ENCODE measurements around the gene SEPTIN6.
"Not testable (repeated sequence)": the region's sequence is repeated elsewhere in the genome, so short reads cannot be mapped to it uniquely, and the experiment has no call there.

Gene SEPTIN6

GRCh38 chrX:119690921-119691716, 1.8 kb downstream of the SEPTIN6 start:
- peak; percentile 22 for DNase-seq (ENCODE audit: low spot score)

- no peak for DNase-seq (ENCODE audit: low spot score)
Measured at GRCh38 chrX:119688911-119689321, 4.1 kb downstream of the SEPTIN6 start.

GRCh38 chrX:119687661-119688413, 5.1 kb downstream of the SEPTIN6 start:
- DNase-seq (ENCODE audit: low spot score) = peak; percentile 36

DNA sequence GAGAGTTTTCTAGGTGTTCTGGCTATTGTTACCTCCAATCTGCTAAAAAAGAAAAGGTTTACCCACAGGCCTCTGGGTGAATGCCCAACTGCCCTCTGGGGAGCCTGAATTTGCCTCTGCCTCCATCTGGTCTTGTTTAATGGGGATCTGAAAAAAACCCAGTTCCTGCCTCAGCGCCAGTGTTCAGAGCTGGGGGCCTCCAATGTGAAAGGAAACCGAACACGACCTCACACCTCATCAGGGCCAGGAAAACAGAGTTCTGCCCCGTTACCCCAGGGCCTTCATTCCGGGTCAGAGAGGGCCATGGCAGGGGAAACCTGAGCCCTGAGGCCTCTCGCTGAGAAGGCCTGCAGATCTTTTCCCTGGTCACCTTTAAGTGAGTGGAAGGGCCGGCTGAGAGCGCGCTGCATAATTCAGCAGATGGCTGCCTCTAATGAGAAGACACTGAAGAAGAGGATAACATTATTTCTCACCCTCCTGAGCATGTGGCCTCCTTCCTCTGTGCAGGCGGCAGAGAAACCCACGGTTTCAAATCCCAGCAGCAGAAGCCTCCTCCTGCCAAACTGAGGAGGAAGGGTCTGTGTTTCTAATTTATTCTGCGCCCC, 6.8 kb downstream of the SEPTIN6 start:
- DNase-seq (ENCODE audit: low spot score) = peak; percentile 70

DNA sequence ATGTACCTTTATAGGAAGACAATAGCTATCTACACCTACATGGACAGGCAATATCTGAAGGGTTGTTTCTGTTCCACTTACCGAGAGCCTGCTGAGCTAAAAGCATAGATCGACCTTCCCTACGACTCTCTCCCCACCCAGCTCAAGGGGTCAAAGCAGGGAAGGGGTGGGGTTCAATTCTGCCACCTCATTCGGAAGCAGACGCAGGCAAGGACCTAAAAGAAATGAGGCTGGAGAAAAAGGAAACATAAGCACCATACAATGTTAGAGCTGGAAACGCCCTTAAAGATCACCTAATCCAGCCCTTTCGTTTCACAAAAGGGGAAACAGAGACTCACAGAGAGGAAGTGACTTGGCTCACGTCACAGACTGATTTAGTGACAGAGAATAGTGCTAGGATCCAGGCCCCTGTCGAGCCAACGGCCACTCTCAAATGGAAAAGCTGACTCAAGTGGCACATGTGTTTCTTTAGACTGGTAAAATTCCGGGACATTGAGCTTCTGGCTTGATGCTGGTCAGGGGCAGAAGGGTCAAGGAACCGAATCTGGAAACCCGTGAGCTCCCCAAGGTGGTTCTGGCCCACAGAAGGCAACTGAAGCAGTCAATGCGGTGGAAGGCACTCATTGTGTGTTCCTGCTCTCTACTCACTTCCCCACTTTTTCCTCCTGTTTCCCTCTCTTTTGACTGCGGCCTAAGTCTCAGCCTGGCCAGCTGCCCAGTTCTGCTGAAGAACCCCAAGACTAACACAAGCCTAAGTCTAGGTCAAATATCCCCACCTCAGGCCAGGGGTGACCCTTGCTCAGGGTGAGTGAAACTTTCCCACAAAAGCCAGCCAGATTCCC, 7.5 kb downstream of the SEPTIN6 start:
- DNase-seq (ENCODE audit: low spot score) = no peak

DNA sequence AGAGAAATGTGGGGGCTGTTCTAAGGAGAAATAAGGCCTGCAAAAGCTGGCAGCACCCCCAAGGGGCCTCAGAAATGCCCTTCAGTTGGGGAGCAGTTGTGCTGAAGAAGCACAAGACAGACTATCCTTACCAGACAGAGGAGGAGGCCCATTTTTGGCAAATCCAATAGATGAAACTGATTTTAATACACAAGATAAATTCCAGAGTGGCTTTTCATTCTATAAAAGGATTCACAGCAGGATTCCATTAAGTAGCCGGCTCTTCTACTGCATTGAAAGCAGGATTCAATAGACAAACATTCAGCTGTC, 8.1 kb downstream of the SEPTIN6 start:
- no peak for DNase-seq (ENCODE audit: low spot score)

DNA sequence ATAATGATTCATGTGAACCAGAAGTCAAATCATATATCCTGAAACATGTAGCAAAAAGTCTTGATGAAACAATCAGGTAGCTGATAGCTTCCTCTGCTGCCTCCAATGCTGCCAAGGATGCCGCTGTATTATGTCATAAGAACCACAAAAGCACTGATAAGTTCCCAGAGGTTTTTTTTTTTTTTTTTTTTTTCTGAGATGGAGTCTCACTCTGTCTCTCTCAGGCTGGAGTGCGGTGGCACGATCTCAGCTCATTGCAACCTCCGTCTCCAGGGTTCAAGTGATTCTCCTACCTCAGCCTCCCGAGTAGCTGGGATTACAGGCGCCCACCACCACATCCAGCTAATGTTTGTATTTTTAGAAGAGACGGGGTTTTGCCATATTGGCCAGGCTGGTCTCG, 8.7 kb downstream of the SEPTIN6 start:
- not testable (repeated sequence) for DNase-seq (ENCODE audit: low spot score)

DNA sequence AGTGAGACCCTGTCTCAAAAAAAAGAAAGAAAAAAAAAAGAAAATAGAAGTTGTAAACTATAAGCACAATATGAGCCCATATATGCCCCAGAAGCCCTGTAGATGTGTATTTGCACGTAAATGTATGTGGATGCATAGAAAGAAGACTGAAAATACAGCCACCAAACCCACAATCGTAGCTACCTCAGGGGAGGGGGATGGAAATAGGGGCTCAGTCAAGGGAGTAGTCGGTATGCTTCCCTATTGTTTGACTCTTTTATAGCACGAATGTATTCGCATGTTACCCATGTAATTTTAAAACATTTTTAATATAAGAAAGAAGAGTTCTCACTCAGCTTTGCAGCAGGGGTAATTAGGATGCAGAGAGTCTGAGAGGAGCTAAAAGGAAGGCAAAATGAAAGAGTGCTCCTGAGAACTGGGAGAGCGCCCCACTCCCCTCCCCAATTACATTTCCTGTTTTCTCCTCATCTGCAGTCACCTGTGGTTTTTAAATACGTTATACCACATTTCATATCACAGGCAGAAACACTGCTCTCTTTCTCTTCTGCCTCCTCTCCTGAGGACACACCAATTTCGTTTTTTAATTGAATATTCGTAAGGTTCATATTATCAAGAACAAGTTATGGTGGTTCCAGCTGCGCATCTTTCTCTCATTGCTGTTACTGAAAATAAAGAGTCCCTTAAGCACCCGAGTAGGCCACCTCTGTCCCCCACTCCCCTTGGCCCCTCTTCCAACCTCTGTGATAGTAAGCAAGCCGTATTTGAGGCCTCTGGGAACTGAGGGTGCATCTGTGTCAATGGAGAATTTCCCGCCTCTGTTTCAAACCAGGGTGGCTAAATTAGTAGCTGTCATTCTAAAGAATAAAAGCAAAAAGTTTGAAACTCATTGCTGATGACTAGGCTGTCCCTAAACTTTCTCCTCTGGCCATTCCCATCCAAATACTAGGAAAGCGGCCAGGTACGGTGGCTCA, 10.7 kb downstream of the SEPTIN6 start:
- DNase-seq (ENCODE audit: low spot score) = no peak

DNA sequence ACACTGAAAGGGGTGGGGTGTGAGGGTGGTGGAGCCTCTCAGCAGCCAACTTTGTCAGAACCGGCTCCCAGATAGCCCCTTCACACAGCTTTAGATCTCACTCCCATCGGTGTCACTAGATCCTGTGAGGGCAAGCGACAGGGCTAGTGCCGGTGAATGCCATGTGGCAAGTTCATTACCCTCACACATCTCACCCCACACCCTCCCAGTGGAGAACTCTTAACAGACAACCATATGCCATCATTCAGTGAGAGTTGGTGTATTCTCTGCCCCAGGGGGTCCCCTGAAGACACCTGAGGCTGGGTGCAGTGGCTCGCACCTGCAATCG, 15.3 kb downstream of the SEPTIN6 start:
- no peak for DNase-seq (ENCODE audit: low spot score)

DNA sequence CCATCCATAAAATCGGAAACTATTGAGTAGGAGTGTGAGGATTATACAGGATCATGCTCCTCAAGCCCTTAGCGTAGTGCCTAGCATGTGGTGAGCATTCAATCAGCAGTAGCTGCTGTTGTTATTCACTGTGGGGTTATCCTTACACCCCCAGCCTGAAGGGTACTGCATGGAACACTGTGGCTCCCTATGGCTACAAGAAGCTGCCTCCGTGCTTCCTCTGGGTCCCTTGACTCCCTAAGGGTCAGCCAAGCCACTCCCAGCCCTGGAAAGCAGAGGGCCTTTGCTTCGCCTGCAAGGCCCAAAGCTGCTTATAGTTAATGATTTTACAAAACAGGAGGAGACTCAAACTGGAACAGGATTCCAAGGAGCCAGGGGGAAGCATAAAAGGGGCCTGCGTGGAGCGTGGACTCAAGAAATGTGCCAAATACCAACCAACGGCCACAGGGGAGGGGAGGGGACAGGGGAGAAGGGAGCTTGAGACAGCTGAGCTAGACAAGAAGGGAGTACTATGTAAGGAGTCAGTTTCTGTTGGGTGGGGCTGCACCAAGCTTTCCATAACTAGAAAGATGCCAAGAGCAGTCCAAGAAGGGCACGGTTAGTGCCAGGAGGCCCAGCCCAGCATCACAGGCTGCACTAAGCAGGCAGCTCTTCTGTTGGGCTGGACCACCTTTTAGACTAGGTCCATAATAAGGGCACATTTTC, 15.9 kb downstream of the SEPTIN6 start:
- no peak for DNase-seq (ENCODE audit: low spot score)

GRCh38 chrX:119673336-119673735, 19.6 kb downstream of the SEPTIN6 start:
- DNase-seq (ENCODE audit: low spot score) = no peak

DNA sequence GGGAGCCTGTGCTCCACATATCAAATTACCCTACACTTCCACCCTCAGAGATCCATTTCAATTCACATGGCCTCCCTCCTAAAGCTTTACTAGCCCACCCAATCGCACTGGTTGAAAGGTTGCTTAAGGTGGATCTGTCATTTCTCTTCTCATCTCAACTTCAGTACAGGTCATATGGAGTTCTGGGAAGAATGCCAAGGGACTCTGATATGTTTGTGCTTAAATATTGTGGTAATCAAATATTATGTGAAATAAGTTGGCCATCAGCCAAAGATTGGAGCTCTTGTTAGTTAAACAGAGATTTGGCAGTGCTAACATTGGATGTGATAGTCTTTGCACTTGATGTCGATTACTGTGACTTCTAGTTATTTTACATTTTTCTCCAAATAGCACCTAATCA, 20.5 kb downstream of the SEPTIN6 start:
- DNase-seq (ENCODE audit: low spot score) = no peak

- DNase-seq (ENCODE audit: low spot score) = no peak
Measured at GRCh38 chrX:119669424-119670037, 23.4 kb downstream of the SEPTIN6 start.

DNA sequence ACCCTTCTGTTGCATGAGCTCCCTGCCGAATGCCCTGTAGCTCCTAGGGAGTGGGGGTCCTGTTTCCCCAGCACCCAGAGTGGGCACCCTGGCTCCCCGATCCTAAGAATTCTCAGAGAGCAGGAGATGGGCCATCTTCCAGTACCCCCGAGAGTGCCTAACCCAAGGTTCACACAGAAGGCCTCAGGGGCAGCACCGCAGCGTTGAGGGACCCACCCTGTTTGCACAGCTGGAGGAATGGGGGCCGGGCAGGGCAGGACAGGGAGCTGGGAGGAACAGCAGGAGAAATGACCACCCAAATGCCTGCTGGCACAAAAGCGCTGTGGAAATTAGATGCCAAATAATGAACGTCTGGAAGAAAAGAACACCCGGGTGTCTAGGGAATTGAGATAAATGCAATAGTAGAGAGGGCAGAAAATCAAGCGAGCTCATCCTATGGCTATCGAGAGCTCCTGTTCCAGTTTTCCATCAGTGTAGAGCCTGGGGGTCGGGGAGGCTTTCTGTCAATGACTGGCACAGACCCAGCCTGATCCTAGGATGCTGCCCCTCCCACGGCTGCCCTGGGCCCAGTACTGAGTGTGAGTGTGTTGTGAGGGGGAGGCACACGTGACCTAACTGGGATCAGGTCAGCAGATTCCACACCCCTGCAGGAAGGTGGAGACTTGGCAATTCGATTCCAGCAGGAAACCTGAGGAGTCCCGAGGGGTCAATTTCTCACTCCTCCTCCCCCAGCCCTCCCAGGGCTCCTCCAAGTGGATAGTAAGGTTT, 25.7 kb downstream of the SEPTIN6 start:
- DNase-seq (ENCODE audit: low spot score) = no peak

- DNase-seq (ENCODE audit: low spot score) = not testable (repeated sequence)
Measured at GRCh38 chrX:119664877-119665276, 28.1 kb downstream of the SEPTIN6 start.

- no peak for DNase-seq (ENCODE audit: low spot score)
Measured at GRCh38 chrX:119661486-119661885, 31.5 kb downstream of the SEPTIN6 start.

DNA sequence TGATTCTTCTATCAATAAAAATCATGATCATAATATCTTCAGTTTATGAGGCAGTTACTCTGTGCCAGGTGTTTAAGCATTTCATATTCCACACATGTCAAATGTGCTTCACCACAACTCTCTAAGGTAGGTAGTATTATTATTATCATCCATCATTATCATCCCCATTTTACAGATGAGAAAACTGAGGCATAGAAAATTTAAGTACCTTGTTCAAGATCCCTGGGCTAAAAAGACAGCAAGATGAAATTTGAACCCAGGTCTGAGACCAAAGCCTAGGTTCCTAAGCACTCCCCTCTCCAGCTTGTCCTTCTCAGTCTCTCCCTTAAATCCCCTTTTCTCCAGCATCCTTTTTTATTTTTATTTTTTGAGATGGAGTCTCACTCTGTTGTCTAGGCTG, 33.4 kb downstream of the SEPTIN6 start:
- no peak for DNase-seq (ENCODE audit: low spot score)

DNA sequence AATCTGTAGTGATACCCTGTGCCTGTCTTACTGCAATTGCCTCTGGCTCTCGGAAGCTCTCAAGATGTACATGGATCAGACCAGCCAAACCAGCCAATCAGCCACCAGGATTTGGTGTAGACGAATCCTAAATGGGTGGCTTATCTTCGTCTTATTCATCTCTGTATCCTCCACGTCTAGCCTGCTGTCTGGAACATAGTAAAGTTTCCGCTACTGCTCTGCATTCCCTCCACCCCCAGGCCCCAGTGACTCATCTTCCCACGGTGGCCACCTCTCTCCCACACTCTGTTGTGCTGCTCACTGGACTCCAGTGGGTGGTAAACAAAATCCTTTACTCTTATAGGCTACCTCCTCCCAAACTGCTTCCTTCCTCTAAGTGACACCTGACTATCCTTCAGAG, 37.8 kb downstream of the SEPTIN6 start:
- no peak for DNase-seq (ENCODE audit: low spot score)

GRCh38 chrX:119654112-119654531, 38.8 kb downstream of the SEPTIN6 start:
- DNase-seq (ENCODE audit: low spot score) = peak; percentile 33
